T-helper 2 cell treated with Interferon-gamma antibody and Interleukin-4, amounts not matched to agents 100 ng/mL and 5 ng/mL, for 36 hours (primary cell): Measurements from ENCODE around the gene VWCE. TPM values are rescaled to one million over a fixed set of nuclear protein-coding genes. Genes with fewer than 3 reads are reported as not detected.
"Not testable (repeated sequence)": the region's sequence is repeated elsewhere in the genome, so short reads cannot be mapped to it uniquely, and the experiment has no call there.

ENCODE experiments used
- intact Hi-C: fragments of 100-400 bp; cut with micrococcal nuclease; formaldehyde crosslinking; loops from one replicate; pipeline ENCODE4 v1.15.1; 2023
- total RNA-seq: library from RNA; stranded (reverse); gene quantifications from 2 replicates; pipeline ENCODE4 v1.2.3, GENCODE V29; 2022

VWCE gene
- total RNA-seq, 1 donor from 2014 or later, result 2.9 TPM

DNA sequence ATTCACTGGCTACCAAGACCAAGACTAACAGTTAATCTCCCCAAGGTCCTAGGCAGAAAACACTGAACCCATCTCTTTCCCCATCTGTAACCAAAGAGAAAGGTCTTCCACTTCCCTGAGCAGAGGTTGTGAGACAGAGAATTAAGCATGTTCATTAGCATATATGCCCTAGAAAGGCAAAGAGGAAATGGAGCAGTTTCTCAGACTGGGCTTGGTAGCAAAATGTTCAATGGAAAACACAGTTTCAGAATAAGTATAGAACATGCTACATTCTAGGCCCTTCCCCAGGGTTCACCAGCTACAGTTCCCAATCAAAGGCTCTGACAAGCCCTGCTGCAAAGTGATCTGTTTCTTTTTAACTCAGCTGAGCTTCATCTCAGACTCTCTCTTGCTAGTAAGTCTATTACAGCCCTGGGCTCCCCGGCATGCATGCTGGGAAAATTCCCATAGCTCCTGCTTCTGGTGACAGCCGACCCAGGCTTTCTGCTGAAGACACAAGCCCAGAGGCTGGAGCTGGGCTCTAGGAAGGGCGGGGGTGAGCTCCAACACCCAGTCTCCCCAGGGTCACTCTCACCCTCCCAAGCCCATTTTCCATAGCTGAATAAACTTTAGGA lies 81.3 kb downstream of the VWCE start:
- intact Hi-C loops, result not testable (repeated sequence)

DNA sequence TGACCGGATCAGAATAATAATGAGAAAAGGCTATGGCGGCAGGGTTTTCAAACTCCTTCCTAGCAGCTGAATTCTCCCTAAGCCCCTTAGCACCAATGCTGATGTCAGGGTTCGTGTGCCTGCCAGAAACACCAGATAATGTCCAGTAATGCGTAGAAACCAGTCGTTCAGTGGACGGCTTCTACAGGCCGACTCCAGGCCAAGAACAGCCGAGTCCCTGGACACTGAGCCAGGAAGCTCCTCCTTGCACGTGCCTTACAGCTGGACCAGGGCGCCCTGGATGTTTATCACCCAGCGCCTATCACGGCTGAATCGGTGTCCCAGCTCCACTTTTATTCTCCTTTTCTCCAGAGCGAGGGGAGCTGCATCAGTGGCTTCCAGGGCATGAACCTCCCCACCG lies 82.9 kb downstream of the VWCE start:
- intact Hi-C loops, result not testable (repeated sequence)

DNA sequence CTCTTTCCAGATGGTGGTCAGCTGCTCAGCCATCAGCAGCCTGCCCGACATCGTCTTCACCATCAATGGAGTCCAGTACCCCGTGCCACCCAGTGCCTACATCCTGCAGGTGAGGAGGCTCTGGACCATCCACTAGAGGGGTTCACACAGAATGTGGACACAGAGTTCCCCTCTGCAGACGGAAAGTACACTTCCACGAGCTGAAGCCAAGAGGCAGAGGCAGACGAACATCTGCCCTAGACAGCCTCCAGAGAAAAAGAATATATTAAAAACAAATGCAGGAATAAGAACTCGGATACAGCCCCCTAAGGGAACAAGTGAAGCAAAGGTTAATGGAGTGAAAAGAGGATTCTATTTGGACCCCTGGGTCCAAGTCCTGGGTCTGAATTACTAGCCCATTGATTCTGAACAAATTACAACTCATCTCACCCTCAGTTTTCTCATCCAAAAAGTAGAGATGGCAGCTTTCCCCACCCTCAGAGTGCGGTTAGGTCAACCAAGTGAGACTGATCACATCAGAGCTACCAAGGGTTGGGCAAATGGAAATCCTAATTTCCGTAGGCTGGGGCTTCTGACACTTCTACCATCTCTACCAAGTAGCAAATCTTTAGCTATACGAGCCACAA lies 83.7 kb downstream of the VWCE start:
- intact Hi-C loops, result not testable (repeated sequence)

DNA sequence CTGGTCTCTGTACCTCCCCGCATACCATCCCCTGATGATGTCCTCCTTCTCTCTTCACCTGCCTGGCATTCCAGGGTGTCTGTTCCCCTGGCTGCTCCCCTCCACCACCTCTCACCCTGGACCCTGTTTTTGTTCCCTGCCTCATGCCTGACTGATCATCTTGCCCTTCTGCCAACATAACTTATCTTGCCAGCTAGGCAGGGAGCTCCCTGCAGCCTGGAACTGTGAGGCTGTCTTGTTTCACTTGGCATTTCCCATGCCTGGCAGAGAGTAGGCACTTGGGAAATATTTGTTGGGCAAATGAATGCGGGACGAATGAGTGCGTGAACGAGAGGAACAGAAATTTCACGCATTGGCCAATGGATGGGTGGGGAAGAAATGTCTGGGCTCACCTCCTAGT lies 84.5 kb downstream of the VWCE start:
- intact Hi-C loops, result not testable (repeated sequence)

Other genes with a start within 250 kb of the VWCE start
- gene CD5, start 192.8 kb downstream of the VWCE start, total RNA-seq, result 358 and 362 TPM in 2 replicates
- 7.7 and 9.2 TPM in 2 replicates for gene VPS37C, start 133.9 kb downstream of the VWCE start, total RNA-seq
- not detected in 2 replicates for gene PGA3, start 91.8 kb downstream of the VWCE start, total RNA-seq
- gene PGA4, start 73.0 kb downstream of the VWCE start, total RNA-seq, result not detected in 2 replicates
- not detected in 2 replicates for gene PGA5, start 54.1 kb downstream of the VWCE start, total RNA-seq
- gene DDB1, start 37.8 kb upstream of the VWCE start, total RNA-seq, result 231 and 237 TPM in 2 replicates
- 42.6 and 44.4 TPM in 2 replicates for gene TKFC, start 37.9 kb upstream of the VWCE start, total RNA-seq
- 41.6 and 42.9 TPM in 2 replicates for gene CYB561A3, start 66.6 kb upstream of the VWCE start, total RNA-seq
- gene TMEM138, start 67.1 kb upstream of the VWCE start, total RNA-seq, result 51.3 and 54.5 TPM in 2 replicates
- gene TMEM216, start 97.3 kb upstream of the VWCE start, total RNA-seq, result 10.2 and 12.4 TPM in 2 replicates
- gene CPSF7, start 134.7 kb upstream of the VWCE start, total RNA-seq, result 120 and 123 TPM in 2 replicates
- gene SDHAF2, start 134.8 kb upstream of the VWCE start, total RNA-seq, result 49.1 and 53.0 TPM in 2 replicates
- 0.07 and 0.18 TPM in 2 replicates for gene LRRC10B, start 213.4 kb upstream of the VWCE start, total RNA-seq